Heart left ventricle (tissue), 16 donors: ENCODE results near the gene MED29. TPM values are rescaled to one million over a fixed set of nuclear protein-coding genes. Genes with fewer than 3 reads are reported as not detected.
A peak's percentile ranks its signal among the peaks of the same experiment; 100 is the strongest.

ENCODE experiments used
- ATAC-seq, 4 donors: fragments of 200-7000 bp; cut with Tn5 transposase; one replicate each; pipeline ENCODE4 v1.9.1; 2020 to 2022; ENCODE audit warnings: moderate library complexity in 4 of 4, mild to moderate bottlenecking in 3 of 4, moderate number of reproducible peaks in 1 of 4
- DNase-seq, 5 donors: peaks; one replicate each; pipeline ENCODE4 v3.0.0-alpha.2; 2020
- H3K27ac ChIP-seq, 12 donors: fragments of 200-600 bp; sonication (generic) in 4 of 12; one replicate each; pipeline versions ENCODE4 v1.5.0 to v1.8.0; 2016 to 2022; ENCODE audit warnings: mild to moderate bottlenecking in 2 of 12
- H3K27me3 ChIP-seq, 9 donors: fragments of 200-600 bp; sonication (generic) in 2 of 9; one replicate each; pipeline versions ENCODE4 v1.5.1 to v1.8.0; 2016 to 2022; ENCODE audit warnings: mild to moderate bottlenecking in 3 of 9
- H3K36me3 ChIP-seq, 9 donors: fragments of 200-600 bp; sonication (generic) in 2 of 9; one replicate each; pipeline versions ENCODE4 v1.5.0 to v1.8.0; 2018 to 2022; ENCODE audit warnings: mild to moderate bottlenecking in 2 of 9
- H3K4me1 ChIP-seq, 12 donors: fragments of 200-600 bp; sonication (generic) in 4 of 12; one replicate each; pipeline versions ENCODE4 v1.5.0 to v1.8.0; 2016 to 2022; ENCODE audit warnings: mild to moderate bottlenecking in 3 of 12
- H3K4me3 ChIP-seq, 12 donors: fragments of 200-600 bp; sonication (generic) in 4 of 12; one replicate each; pipeline versions ENCODE4 v1.5.0 to v1.8.0; 2017 to 2022; ENCODE audit warnings: mild to moderate bottlenecking in 9 of 12, moderate library complexity in 4 of 12
- H3K9me3 ChIP-seq, 12 donors: fragments of 200-600 bp; sonication (generic) in 4 of 12; one replicate each; pipeline versions ENCODE4 v1.5.0 to v1.8.0; 2016 to 2022; ENCODE audit warnings: mild to moderate bottlenecking in 1 of 12
- POLR2A ChIP-seq, 2 donors: fragments of 450-650 bp; IDR thresholded peaks; one replicate each; pipeline ENCODE4 v1.6.1; 2017; ENCODE audit warnings: antibody characterized with exemption in 2 of 2, mild to moderate bottlenecking in 2 of 2, moderate library complexity in 2 of 2
- WGBS, 4 donors: extraction: QIAGEN DNeasy Blood & Tissue Kit in 2 of 4; methylation state at CpG; one replicate each; pipeline versions ENCODE4 v1.1.5 to v1.1.7; 2013 to 2018; 5-methylcytosine and 5-hydroxymethylcytosine counted together
- intact Hi-C, 10 donors: fragments of 100-400 bp; cut with DNase I; formaldehyde crosslinking; loops; one replicate each; pipeline versions ENCODE4 v1.11.1 to v1.14.2; 2022
- long read RNA-seq, 3 donors: library from polyadenylated mRNA; unstranded; transcript quantifications; one replicate each; pipeline ENCODE4 v2.0.0, GENCODE V29; 2020 to 2021
- polyA plus RNA-seq, 2 donors: library from polyadenylated mRNA; stranded (reverse); fragments of 200-250 nt; gene quantifications; one replicate each; pipeline ENCODE4 v1.2.3, GENCODE V29; 2013
- total RNA-seq, 9 donors: library from RNA; depleted of rRNA in 2 of 9; stranded (reverse); fragments of >200 nt in 2 of 9; fragmentation: NEBNext Ultra II Directional in 3 of 9; extraction: Animal tissue kit (Norgen Biotek cat#: 25700) in 3 of 9; gene quantifications; one replicate each; pipeline versions ENCODE4 v1.1.0 to v1.2.4, GENCODE V29; 2016 to 2023
- TF ChIP-seq, protein P1 (sequence below), 12 donors: fragments of 200-600 bp; sonication (generic) in 4 of 12; IDR thresholded peaks; one replicate each; pipeline versions ENCODE4 v1.5.0 to v1.8.0; 2018 to 2022; ENCODE audit warnings: antibody characterized with exemption in 12 of 12, mild to moderate bottlenecking in 5 of 12
- donor health status: ischemic (EF 13 %, LVEDD 7.1; RV severe dilation, severe dysfunction).
- donor health status: healthy with polysubstance abuse.
- donor health status: DM: no; HTN: yes; CAD: no.
- donor health status: DM: no; HTN: no; CAD: no.
- donor health status: ischemic (EF 25% LVEDD 6.9; RV normal size, moderate dysfunction).
- donor health status: ischemic (EF 25% LVEDD 5.7; RV mildly dilated, moderate dysfunction).
- donor health status: healthy.
- donor health status: DM: yes; HTN: yes; CAD: no.
- donor health status: ischemic (EF 35%, LVEDD 5.7; RV mildly dilated, moderate dysfunction).
- donor health status: nonischemic (EF 11% LVEDD 7.7; RV severe dilation, severe dysfunction).
- donor health status: DM: yes; HTN: yes; CAD: no.
- donor health status: PGD.
- donor health status: ischemic (EF 29% LVEDD 5.4; RV normal size, mild dysfunction).
- donor health status: nonischemic (EF 23%, LVEDD 6.1; RV moderate dilation, normal function).

Gene MED29, protein sequence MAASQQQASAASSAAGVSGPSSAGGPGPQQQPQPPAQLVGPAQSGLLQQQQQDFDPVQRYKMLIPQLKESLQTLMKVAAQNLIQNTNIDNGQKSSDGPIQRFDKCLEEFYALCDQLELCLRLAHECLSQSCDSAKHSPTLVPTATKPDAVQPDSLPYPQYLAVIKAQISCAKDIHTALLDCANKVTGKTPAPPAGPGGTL
- total RNA-seq (10 to 100 TPM; 26.3 to 53.0 (median 34.1) TPM), polyA plus RNA-seq (10 to 100 TPM; 34.1 to 46.0 TPM)
- long read RNA-seq, donor 1, transcript MED29-201 (4 exons, 3,653 nt), result major isoform, 24 of 32 reads
- long read RNA-seq, donor 1, partial matches to known transcripts, result 0 of 32 reads
- long read RNA-seq, donor 1, other reads (novel, unspliced or antisense), result 8 of 32 reads
- long read RNA-seq, donor 2, transcript MED29-201 (4 exons, 3,653 nt), result major isoform, 76 of 87 reads
- long read RNA-seq, donor 2, partial matches to known transcripts, result 0 of 87 reads
- long read RNA-seq, donor 2, other reads (novel, unspliced or antisense), result 9 of 87 reads
- long read RNA-seq, donor 3, transcript MED29-201 (4 exons, 3,653 nt), result major isoform, 27 of 33 reads
- long read RNA-seq, donor 3, partial matches to known transcripts, result 0 of 33 reads
- long read RNA-seq, donor 3, other reads (novel, unspliced or antisense), result 6 of 33 reads

GRCh38 chr19:39390751-39391437 is at the start of gene MED29, which contains the start of gene PAF1:
Gene MED29, plus strand, starts transcription at chr19:39391378. Its CDS starts 45 bp downstream, at chr19:39391423.
Gene PAF1, minus strand, starts transcription at chr19:39391106. Its CDS starts 242 bp downstream, at chr19:39390864.
- intact Hi-C loops, result loop anchor here in 7 of 10 donors (1.0 to 10.0 kb wide), 8 partner anchors 21 to 144 kb away; partner anchors contain the start of genes SAMD4B (in 4 of the 7), EID2B (in 3 of the 7), SUPT5H (in 2 of the 7) and PLEKHG2 (in 1 of the 7)
- Histone ChIP-seq H3K9me3 (no peaks in the 10 kb centered on the region), H3K36me3 (peaks cover 3 to 69% (median 60%) of the 10 kb centered on the region in 9 donors), H3K27me3 (no peaks in the 10 kb centered on the region), H3K4me1 (peaks cover 3 to 25% (median 19%) of the 10 kb centered on the region in 12 donors), H3K4me3 (peak within 1 kb of the TSS; percentile 74 to 99 (median 94)), H3K27ac (peak within 1 kb of the TSS; percentile 94 to 100 (median 98))
- TF ChIP-seq, protein P1, sequence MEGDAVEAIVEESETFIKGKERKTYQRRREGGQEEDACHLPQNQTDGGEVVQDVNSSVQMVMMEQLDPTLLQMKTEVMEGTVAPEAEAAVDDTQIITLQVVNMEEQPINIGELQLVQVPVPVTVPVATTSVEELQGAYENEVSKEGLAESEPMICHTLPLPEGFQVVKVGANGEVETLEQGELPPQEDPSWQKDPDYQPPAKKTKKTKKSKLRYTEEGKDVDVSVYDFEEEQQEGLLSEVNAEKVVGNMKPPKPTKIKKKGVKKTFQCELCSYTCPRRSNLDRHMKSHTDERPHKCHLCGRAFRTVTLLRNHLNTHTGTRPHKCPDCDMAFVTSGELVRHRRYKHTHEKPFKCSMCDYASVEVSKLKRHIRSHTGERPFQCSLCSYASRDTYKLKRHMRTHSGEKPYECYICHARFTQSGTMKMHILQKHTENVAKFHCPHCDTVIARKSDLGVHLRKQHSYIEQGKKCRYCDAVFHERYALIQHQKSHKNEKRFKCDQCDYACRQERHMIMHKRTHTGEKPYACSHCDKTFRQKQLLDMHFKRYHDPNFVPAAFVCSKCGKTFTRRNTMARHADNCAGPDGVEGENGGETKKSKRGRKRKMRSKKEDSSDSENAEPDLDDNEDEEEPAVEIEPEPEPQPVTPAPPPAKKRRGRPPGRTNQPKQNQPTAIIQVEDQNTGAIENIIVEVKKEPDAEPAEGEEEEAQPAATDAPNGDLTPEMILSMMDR (IDR thresholded peaks at IDR 0.05), result peak in 1 of 12 donors; percentile 26
- peak; percentile 49 to 89 for TF ChIP-seq POLR2A (IDR thresholded peaks at IDR 0.05)
- WGBS, 4 donors, result 0 to 1% (median 0%) methylated on average over 42 to 60 of the region's 60 CpGs
- ATAC-seq, result peak; percentile 95 to 99 (median 96)
- DNase-seq, result peak; percentile 97 to 99 (median 98)

GRCh38 chr19:39341719-39342604 is 49.2 kb upstream of the MED29 start, which contains the start of gene SAMD4B:
Gene SAMD4B, plus strand, starts transcription at chr19:39342421. Its CDS starts 14,473 bp downstream, at chr19:39356894.
- TF ChIP-seq POLR2A (IDR thresholded peaks at IDR 0.05), result peak; percentile 25 to 90
- TF ChIP-seq, protein P1 (IDR thresholded peaks at IDR 0.05), result peak; percentile 75 to 97 (median 88)
- DNase-seq, result peak; percentile 99 to 100 (median 99)
- Histone ChIP-seq H3K4me3 (peak within 1 kb of the TSS; percentile 71 to 96 (median 86)), H3K9me3 (no peaks in the 10 kb centered on the region), H3K27ac (peak within 1 kb of the TSS in 11 of 12 donors; percentile 80 to 93 (median 90)), H3K36me3 (peaks cover 0 to 15% (median 0%) of the 10 kb centered on the region in 9 donors), H3K4me1 (peaks cover 0 to 58% (median 31%) of the 10 kb centered on the region in 12 donors), H3K27me3 (no peaks in the 10 kb centered on the region)
- intact Hi-C loops, result loop anchor here in 6 of 10 donors (1.0 to 10.0 kb wide), 10 partner anchors 48 to 220 kb away; partner anchors contain the start of genes PLEKHG2 (in 4 of the 6), MED29 (in 3 of the 6), PAF1 (in 3 of the 6) and EID2B (in 2 of the 6)
- WGBS, 4 donors, result 0 to 1% (median 1%) methylated on average over 16 to 105 of the region's 105 CpGs
- ATAC-seq, result peak; percentile 96 to 97 (median 97)

DNA sequence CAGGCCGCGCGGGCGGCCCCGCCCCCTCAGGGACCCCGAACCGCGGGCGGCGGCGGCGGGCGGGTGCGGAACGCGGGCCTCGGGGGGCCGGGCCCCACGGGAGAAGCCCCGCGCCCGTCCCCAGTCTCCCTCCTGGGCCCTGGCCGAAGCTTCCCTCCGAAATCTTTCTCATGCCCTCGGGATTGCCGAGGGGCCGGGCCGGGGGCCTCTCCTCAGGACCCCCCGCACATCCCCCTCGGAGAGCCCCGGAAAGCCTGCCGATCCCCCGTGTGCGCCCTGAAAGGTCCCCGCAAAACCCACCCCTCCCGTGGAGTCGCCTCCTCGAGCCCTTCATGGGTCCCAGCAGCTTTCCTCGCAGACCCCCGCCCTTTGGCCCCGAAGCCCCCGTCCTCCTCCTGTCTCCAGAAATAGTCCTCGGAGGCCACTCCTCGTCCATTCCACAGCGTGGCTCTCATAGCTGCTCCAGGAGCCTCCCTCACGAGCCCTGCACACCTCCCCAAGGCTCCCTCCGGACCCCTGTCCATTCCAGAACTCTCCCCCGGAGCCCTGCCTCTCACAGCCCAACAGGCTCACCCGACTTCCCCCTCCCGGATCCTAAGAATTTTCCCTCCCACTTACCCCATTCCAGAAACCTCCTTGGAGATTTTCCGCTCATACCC is 48.4 kb upstream of the MED29 start:
- intact Hi-C loops, result loop anchor here in 5 of 10 donors (1.0 to 10.0 kb wide), 9 partner anchors 48 to 220 kb away; partner anchors contain the start of genes MED29 (in 3 of the 5), PAF1 (in 3 of the 5), EID2B (in 2 of the 5) and PLEKHG2 (in 2 of the 5)
- Histone ChIP-seq H3K27me3 (no peaks in the 10 kb centered on the region), H3K4me3 (peak overlapping the region; percentile 61 to 96 (median 80)), H3K9me3 (no peaks in the 10 kb centered on the region), H3K27ac (peak overlapping the region in 11 of 12 donors; percentile 62 to 89 (median 80)), H3K36me3 (peaks cover 0 to 18% (median 1%) of the 10 kb centered on the region in 9 donors), H3K4me1 (peaks cover 0 to 58% (median 31%) of the 10 kb centered on the region in 12 donors)
- TF ChIP-seq POLR2A (IDR thresholded peaks at IDR 0.05), result no peak
- TF ChIP-seq, protein P1 (IDR thresholded peaks at IDR 0.05), result no peak
- no peak for ATAC-seq
- peak in 2 of 5 donors; percentile 39 to 42 for DNase-seq
- WGBS, 4 donors, result 2 to 3% (median 2%) methylated on average over 21 to 51 of the region's 51 CpGs
